Measurements from ENCODE around the gene SLC19A1. TPM values are rescaled to one million over a fixed set of nuclear protein-coding genes. Genes with fewer than 3 reads are reported as not detected.

The SLC19A1 gene
- total RNA-seq, 1 experiment from 2014 or later, result 21.4 TPM

DNA sequence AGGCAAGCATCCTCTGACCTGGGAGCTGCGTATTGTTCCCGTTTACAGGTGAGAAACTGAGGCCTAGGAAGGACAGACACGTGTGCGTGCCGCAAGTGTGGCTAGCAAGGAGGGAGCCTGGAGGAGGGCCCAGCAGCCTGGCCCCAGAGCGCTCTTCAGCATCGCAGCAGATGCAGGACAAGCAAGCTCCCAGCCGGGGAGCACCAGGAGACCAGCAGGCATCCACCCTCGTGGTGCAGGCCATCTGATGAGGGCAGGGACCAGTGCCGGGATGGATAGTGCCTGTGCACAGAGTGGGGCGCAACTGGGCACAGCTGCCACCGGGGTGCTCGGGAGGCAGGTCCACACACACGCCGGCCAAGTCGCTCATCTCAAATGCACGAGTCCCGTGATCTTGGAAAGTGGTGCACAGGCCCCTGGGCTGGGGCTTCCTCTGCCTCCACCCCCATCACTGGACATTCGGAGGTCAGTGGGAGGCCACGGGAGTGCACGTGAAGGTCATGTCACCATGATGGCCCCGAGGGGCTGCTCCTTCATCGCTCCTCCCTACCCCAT is 82.2 kb downstream of the SLC19A1 start:
- Mint-ChIP-seq H3K27ac (ENCODE audit: unreplicated experiment) (no peak overlapping the region), H3K36me3 (ENCODE audit: insufficient read depth, unreplicated experiment) (no peaks in the 10 kb centered on the region), H3K9me3 (ENCODE audit: low read depth, unreplicated experiment) (no peaks in the 10 kb centered on the region), H3K4me1 (ENCODE audit: low read depth, unreplicated experiment) (no peaks in the 10 kb centered on the region), H3K27me3 (ENCODE audit: unreplicated experiment) (no peaks in the 10 kb centered on the region), H3K4me3 (ENCODE audit: low read depth, unreplicated experiment) (no peak overlapping the region)
- TF ChIP-seq, protein P1, sequence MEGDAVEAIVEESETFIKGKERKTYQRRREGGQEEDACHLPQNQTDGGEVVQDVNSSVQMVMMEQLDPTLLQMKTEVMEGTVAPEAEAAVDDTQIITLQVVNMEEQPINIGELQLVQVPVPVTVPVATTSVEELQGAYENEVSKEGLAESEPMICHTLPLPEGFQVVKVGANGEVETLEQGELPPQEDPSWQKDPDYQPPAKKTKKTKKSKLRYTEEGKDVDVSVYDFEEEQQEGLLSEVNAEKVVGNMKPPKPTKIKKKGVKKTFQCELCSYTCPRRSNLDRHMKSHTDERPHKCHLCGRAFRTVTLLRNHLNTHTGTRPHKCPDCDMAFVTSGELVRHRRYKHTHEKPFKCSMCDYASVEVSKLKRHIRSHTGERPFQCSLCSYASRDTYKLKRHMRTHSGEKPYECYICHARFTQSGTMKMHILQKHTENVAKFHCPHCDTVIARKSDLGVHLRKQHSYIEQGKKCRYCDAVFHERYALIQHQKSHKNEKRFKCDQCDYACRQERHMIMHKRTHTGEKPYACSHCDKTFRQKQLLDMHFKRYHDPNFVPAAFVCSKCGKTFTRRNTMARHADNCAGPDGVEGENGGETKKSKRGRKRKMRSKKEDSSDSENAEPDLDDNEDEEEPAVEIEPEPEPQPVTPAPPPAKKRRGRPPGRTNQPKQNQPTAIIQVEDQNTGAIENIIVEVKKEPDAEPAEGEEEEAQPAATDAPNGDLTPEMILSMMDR (IDR thresholded peaks at IDR 0.05; ENCODE audit: unreplicated experiment), result no peak
- no peak for DNase-seq
- intact Hi-C loops (cut with micrococcal nuclease; ENCODE audit: unreplicated experiment), result no loop called here
- CTCF ChIA-PET, result no interaction called here
- no TSS peak for BruUV-seq (replicated peaks)

DNA sequence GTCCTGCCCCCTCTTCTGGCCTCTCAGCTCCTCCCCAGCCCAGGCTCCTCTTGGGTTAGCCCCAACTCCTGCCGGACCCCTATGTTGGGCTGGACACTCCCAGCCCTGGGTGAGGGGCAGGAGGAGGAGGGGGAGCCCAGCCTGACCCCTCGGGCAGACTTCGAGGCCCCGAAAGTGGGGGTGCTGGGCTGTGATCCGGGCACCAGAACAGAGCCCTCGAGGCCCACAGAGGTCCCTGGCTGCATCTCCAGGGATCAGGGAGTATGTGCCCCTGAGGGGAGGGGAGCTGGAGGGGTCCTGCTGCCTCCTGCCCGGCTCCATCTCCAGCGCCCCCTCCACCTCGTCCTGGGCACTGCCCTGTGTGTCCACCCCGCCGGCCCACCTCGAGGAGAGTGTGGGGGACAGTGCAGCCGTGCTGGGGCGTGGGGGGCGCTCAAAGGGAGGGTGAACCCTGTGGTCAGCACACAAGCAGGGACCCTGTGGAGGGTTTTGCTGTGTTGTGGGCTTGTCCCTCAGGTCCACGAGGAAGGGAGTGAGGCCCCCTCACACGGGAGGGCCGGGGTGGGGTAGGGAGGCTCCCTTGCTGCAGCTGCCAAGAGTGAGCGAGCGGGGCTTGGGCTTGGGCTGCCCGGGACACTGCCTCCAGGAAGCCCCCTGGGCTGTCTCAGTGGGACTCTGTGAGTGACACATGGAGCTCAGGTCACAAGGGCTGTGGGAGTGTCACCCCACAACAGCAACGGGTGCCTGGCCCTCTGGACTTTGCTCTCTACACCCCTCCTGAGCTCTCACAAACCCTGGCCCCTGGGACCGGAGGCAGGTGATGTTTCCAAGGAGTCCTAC is 82.8 kb downstream of the SLC19A1 start:
- H3K27ac Mint-ChIP-seq (ENCODE audit: unreplicated experiment), result no peak overlapping the region
- H3K9me3 Mint-ChIP-seq (ENCODE audit: low read depth, unreplicated experiment), result no peaks in the 10 kb centered on the region
- intact Hi-C loops (cut with micrococcal nuclease; ENCODE audit: unreplicated experiment), result no loop called here
- no peak overlapping the region for H3K4me3 Mint-ChIP-seq (ENCODE audit: low read depth, unreplicated experiment)
- H3K36me3 Mint-ChIP-seq (ENCODE audit: insufficient read depth, unreplicated experiment), result no peaks in the 10 kb centered on the region
- CTCF ChIA-PET, result no interaction called here
- H3K27me3 Mint-ChIP-seq (ENCODE audit: unreplicated experiment), result no peaks in the 10 kb centered on the region
- DNase-seq, result no peak
- BruUV-seq (replicated peaks), result no TSS peak
- no peaks in the 10 kb centered on the region for H3K4me1 Mint-ChIP-seq (ENCODE audit: low read depth, unreplicated experiment)
- TF ChIP-seq, protein P1 (IDR thresholded peaks at IDR 0.05; ENCODE audit: unreplicated experiment), result no peak

DNA sequence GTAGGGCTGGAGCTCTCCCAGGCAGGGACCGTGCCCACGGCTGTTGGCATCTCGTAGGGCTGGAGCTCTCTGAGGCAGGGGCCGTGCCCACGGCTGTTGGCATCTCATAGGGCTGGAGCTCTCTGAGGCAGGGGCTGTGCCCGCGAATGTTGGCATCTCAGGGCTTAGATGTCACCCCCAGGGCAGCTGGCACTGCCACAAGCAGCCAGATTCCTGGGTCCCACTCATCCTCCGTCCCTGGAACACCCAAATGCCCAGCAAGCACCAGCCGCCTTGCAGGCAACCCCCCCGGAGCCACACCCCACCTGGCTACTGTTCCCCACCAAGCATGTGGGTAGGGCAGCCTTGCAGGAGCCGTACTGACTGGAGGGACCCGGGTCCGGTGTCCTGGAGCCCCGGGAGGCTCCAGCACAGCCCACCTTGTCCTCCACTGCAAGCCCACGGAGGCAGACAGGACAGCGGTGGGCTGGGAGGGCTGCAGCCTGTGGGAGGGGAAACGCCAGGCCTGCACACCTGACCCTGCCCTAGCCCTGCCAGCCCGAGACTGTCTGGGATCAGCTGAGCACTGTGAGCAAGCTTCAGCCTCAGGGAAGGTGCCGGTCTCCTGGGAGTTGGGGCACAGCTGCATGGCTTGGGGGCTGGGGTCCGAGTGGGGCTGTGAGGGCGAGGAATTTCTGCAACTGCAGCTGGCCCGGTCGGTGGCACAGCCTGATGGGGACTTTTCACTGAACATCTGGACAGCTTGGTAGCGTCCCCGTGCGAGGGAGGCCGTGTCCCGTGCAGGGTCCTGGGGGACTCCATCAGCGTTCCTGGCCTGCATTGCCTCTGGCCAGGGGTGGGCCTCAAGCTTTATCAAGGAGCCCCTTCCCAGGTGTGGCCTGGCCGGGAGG is 83.7 kb downstream of the SLC19A1 start:
- BruUV-seq (replicated peaks), result no TSS peak
- Mint-ChIP-seq H3K36me3 (ENCODE audit: insufficient read depth, unreplicated experiment) (no peaks in the 10 kb centered on the region), H3K27ac (ENCODE audit: unreplicated experiment) (no peak overlapping the region), H3K27me3 (ENCODE audit: unreplicated experiment) (no peaks in the 10 kb centered on the region), H3K9me3 (ENCODE audit: low read depth, unreplicated experiment) (no peaks in the 10 kb centered on the region), H3K4me3 (ENCODE audit: low read depth, unreplicated experiment) (no peak overlapping the region), H3K4me1 (ENCODE audit: low read depth, unreplicated experiment) (no peaks in the 10 kb centered on the region)
- intact Hi-C loops (cut with micrococcal nuclease; ENCODE audit: unreplicated experiment), result no loop called here
- TF ChIP-seq, protein P1 (IDR thresholded peaks at IDR 0.05; ENCODE audit: unreplicated experiment), result no peak
- DNase-seq, result no peak
- CTCF ChIA-PET, result interaction anchor here (0.6 kb wide), 1 partner anchor 12 kb away, joined by 5 read pairs; no protein-coding TSS in a partner anchor

DNA sequence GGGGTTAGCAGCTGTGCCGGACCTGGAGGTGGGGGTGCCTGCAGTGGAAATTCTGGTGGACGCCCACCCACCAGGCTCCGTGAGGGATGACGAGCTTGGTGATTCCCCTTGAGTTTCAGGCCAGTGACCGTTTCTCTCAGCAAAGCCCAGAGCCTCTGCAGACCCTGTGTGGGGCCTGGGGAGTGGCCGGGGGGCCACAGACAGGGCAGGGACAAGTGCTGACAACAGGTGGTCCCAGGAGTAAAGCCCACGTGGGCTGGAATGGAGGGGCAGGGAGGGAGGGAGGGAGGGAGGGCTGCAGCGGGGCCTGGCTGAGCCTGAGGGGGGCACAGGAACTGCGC is 84.4 kb downstream of the SLC19A1 start:
- no peaks in the 10 kb centered on the region for H3K36me3 Mint-ChIP-seq (ENCODE audit: insufficient read depth, unreplicated experiment)
- CTCF ChIA-PET, result no interaction called here
- H3K9me3 Mint-ChIP-seq (ENCODE audit: low read depth, unreplicated experiment), result no peaks in the 10 kb centered on the region
- no peak for DNase-seq
- BruUV-seq (replicated peaks), result no TSS peak
- H3K27ac Mint-ChIP-seq (ENCODE audit: unreplicated experiment), result no peak overlapping the region
- intact Hi-C loops (cut with micrococcal nuclease; ENCODE audit: unreplicated experiment), result no loop called here
- H3K27me3 Mint-ChIP-seq (ENCODE audit: unreplicated experiment), result no peaks in the 10 kb centered on the region
- no peak overlapping the region for H3K4me3 Mint-ChIP-seq (ENCODE audit: low read depth, unreplicated experiment)
- TF ChIP-seq, protein P1 (IDR thresholded peaks at IDR 0.05; ENCODE audit: unreplicated experiment), result no peak
- no peaks in the 10 kb centered on the region for H3K4me1 Mint-ChIP-seq (ENCODE audit: low read depth, unreplicated experiment)

Data from Calu3 (cell line).